NCI-H748 treated with DMSO at 0.1 percent for 48 hours (cell line): ENCODE results near the gene S100A4.

Source experiments
- DNase-seq: peaks from one replicate; lab custom pipeline; 2025; lab: John Stamatoyannopoulos, UW

The S100A4 gene

DNA sequence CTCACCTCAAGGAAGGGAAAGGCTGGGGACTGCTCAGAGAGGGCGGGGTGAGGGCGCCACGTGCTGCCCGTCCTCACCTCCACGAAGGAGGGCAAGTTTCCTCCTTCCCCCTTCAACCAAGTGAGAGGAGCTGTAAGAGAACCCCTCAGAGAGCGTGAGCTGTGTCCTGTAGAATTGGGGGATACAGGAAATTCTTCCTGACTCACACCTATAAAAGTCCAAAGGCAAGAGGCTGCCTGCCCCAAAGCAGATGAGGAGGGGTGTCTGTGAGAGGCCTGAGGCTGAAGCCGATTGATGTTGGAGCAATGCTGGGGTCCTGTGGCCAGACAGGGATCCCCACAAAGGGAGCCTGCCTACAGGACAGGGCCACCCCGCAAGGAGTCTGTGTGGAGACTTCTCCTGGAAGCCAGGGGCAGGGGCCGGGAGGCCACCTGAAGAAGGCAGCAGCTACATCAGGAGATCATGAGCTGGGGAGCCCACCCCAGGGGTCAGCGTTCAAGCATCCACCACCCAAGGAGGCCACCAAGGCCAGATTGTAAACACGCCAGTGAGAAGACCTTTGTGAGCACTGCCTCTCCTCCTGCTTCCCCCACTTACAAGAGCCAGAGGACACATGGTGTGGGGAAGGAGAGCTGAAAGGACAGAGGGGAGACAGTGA is 37.6 kb downstream of the S100A4 start:
- no peak for DNase-seq

DNA sequence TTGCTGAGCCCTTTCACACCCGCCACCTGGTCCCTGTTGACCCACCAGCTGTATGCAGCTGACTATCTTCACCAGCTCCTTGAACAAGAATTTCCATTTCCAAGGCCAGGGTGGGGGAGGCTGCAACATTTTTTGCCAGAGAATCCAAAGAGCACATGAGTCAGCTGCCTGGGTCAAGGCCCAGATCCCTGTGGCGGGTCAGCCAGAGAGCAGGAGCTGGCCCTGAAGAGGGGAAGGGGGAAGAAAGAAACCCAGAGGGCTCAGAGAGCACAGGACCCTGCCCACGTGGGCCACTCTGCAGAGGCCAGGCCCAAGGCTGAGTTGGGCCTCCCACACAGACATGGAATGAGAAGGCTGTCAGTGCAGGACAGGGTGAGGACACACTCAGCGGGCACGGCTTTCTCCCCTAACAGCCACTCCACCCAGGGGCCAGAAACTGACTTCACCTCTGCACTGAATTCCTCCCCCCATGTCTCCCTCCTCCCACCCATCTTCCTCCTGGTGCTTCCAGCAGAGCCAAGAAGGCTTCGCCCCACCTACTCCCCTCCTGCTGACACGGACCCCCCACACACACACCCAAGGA is 38.7 kb downstream of the S100A4 start:
- DNase-seq = no peak

DNA sequence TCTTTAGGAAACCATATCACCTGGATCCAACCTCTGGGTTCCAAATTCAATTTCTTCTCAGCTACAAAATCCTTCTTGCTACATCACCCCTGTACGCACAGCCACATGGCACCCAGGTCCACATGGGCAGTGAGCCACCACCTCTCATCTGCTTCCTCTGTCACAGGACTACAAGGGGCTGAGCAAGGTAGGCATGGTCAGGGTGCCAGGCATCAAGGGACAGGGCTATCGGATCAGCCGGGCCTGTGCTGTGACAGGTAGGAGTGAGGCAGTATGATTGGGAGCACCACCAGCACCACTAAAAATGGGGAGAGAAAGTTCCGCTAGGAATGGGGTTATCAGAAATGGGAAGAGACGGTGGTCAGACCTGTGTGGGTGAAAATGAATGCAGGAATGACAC is 39.2 kb downstream of the S100A4 start:
- DNase-seq = no peak

DNA sequence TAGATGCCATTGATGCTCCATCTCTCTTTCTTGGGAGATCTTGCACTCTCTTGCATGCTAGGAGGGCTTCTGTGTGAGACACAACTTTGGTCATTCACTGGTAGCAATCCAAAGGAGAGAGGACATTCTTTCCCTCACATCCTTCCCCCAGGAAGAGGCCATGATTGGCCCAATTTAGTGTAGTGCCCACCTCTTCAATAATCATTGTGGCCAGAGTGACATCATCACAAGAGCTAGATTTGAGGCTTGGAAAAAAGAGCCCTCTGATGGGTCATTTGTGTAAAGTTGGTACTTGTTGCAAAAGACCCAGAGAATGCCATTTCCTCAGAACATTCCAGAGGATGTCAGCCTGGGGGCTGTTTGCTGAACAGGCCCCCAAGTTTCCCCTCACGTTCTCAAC is 40.0 kb downstream of the S100A4 start:
- DNase-seq = no peak

DNA sequence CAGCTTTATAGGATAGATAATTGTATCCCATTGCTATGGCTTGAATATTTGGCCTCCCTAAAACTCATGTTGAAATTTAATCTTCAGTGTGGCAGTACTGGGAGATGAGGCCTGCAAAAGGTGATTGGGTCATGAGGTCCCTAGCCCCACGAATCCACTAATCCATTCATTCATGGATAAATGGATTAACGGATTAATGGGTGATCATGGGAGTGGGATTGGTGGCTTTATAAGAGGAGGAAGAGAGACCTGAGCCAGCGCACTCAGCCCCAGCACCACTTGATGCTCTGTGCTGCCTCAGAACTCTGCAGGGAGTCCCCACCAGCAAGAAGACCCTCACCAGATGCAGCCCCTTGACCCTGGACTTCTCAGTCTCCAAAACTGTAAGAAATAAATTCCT is 41.8 kb downstream of the S100A4 start:
- no peak for DNase-seq

DNA sequence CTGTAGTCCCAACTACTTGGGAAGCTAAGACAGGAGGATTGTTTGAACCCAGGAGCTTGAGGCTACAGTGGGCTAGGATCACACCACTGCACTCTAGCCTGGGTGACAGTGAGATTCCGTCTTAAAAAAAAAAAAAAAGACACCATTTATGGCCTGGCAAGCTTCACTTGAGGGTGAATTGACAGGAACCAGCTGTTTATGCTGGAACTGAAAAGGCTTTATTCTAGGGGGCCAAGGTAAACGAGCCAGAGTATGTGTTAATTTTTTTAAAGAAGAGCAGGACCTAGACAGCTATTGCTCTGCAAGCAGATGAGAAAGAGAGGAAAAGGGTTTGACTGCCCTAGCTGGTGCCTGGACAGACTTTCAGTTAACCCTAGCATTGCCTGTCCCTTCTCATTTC is 46.9 kb downstream of the S100A4 start:
- DNase-seq = no peak

DNA sequence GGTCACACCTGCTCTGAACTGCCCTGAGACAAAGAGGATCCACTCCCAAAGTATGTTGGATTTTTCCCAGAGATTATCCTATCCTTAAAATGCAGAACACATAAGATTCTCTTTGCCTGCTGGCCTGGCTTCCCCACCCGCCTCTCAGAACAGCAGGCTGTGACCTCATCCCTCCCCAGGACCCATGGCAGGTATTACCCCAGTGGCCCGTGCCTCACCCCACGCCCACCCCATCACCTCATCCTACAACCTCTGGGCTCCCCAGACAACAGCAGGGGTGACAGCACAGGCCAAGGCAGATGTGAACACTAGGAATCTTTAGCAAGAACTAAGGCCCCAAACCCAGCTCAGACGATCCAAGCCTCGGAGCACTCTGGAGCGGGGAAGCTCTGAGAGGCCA is 50.1 kb downstream of the S100A4 start:
- DNase-seq = no peak

DNA sequence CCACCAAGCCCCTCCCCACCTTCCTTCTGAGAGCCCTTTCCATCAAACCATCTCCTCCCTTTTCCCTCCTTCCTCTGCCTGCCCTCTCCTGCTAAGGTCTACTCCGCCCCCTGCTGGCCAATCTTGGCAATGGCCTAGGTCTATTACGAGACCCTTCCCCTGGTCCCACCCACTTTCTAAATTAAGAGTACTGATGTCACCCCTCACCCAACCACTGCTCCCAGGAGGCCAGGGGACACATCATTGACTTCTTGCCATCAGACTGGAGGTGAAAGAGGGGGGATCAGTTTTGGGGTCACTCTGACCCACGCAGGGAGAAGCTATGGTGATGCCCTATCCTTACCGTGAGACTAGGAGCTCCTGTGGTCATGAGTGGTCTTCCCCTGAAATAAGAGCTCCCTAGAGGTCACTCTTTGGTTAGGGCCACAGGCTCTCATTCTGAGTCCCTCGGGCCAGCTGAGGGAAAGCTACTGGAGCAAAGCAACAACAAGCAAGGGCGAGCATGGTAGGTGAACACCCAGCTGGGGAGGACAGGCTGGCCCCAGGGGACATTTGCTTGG is 50.5 kb downstream of the S100A4 start:
- DNase-seq = peak; percentile 81
